ENCODE results near the gene FAM53B.
A peak's percentile ranks its signal among the peaks of the same experiment; 100 is the strongest.

FAM53B gene

DNA sequence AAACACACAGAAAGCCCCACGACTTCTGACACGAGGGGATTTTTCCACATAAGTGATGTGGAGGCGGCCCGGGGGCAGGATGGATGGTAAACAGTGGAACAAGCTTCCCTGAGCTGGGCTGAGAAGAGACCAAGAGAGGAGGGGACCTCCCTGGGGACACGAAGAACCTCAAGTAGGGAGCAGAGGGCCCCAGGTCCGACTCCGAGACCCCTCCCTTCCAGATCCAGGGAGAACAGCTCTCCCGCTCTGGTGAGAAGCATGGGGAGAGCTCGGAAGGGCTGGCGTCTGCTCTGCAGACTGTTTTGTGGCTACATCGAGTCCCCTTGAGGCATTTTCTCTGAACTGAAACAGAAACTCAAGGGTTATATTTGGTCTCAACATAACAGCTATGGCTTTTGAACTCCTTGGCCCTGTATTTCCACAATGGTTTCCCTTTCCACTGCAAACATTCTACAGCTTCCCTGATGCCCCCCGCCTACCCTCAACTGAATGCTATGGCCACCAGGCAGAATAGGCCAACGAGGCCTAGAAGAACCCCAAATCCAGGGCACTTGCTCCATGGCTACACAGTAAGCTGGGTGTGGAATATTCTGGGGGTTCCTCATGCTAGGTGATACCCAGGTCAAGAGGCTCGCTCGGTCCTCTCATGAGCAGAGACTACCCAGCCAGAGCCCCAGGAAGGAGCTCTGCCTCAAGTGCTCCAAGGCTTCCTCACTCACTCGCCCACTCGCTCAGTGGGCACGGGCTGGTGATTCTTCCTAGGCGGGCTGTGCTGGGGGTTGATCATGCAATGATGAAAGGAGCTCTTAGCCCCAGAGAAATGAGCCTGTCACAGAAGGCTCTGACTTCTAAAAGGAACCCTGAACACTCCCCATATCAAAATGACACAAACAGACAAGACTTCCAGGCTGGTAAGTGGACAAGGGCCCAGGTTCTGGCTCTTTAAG is 47.5 kb downstream of the FAM53B start:
- Mint-ChIP-seq H3K9me3 (no peaks in the 10 kb centered on the region), H3K27ac (peak overlapping the region; percentile 91), H3K4me1 (ENCODE audit: low read depth) (peaks cover 60% of the 10 kb centered on the region), H3K27me3 (ENCODE audit: low read depth) (no peaks in the 10 kb centered on the region), H3K36me3 (ENCODE audit: low read depth) (peaks cover 50% of the 10 kb centered on the region), H3K4me3 (peak overlapping the region; percentile 67)
- DNase-seq (ENCODE audit: low spot score) = no peak

DNA sequence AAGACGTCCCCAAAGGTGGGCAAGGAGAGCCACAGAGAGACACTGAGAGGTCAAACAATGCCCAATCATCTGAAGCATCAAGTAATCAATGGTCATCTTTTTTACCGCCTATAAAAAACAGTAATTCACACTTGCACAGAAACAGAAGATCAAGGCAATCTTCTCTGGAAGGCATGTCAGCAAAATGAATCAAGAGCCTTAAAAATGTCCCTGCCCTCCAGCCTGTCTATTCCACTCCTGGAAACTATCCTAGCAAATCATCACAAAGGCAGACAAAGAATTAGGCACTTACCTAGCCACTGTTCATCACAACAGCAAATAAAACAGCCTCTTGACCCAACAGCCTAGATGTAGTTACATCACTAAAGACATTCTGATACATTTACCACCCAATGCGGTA is 48.9 kb downstream of the FAM53B start:
- Mint-ChIP-seq H3K36me3 (ENCODE audit: low read depth) (peaks cover 57% of the 10 kb centered on the region), H3K9me3 (no peaks in the 10 kb centered on the region), H3K27me3 (ENCODE audit: low read depth) (no peaks in the 10 kb centered on the region), H3K4me3 (peak overlapping the region; percentile 4), H3K4me1 (ENCODE audit: low read depth) (peaks cover 57% of the 10 kb centered on the region), H3K27ac (peak overlapping the region; percentile 9)
- no peak for DNase-seq (ENCODE audit: low spot score)

DNA sequence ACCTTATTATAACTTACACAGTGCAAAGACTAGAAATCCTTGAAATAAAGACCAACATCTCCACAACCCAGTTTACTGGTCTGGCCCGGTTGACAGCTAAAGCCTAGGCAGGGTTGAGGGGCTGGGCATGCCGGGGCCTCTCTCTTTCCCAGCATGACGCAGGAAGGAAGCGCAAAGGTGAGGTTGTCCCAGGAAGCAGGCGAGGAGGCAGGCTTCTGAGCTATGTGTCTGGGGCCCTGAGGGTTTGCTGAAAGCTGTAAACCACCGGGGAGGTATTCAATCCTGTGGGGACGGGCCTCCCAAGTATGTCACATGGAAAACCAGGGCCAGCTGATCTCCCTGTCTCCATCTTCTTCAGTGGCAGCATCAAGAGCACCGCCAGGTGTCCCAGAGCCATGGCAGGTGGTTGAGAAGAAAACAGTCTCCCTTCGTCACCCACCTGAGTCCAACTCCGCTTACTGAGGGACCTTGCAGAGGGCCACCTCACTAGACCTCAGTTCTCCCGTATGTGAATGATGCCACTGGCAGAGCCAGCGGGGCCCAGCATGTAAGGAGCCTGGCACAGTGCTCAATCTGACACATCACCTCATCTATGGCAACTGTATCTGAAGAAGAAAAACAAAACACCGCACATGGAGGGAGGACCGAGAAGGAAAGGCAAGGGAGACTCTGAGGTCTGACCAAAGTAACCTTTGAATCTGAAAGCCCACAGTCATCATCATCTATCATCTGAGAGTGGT is 49.5 kb downstream of the FAM53B start:
- H3K9me3 Mint-ChIP-seq = no peaks in the 10 kb centered on the region

DNA sequence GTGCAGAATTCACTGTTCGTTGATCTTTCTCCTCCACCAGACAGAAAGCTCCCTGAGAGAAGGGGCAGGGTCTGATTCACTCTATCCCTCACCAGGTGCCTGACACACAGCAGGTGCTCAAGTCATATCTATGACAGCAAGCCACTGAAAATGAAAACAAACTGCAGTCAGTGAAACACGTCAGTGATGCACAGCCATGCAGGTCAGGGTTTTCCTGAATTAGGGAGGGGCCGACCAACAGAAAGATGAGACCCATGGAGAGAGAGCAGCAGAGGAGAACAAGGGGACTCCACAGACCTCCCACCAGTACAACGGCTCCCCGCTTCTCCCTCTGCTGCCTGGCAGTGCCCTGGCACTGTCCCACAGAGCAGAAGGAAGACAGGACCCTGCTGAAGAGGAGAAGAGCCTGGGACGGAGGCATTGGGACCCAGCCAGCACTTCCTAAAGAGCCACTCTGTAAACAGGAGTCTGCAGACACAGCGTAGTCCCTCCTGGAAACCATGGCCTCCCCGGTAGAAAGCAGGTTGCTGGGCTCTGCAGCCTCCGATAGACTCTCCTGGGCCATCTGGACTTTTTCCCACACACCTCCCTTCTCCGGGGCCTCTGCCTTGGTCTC is 50.3 kb downstream of the FAM53B start:
- peak overlapping the region; percentile 44 for H3K27ac Mint-ChIP-seq
- DNase-seq (ENCODE audit: low spot score) = no peak
- H3K9me3 Mint-ChIP-seq = no peaks in the 10 kb centered on the region
- no peaks in the 10 kb centered on the region for H3K27me3 Mint-ChIP-seq (ENCODE audit: low read depth)
- H3K4me1 Mint-ChIP-seq (ENCODE audit: low read depth) = peaks cover 61% of the 10 kb centered on the region
- H3K4me3 Mint-ChIP-seq = no peak overlapping the region
- peaks cover 64% of the 10 kb centered on the region for H3K36me3 Mint-ChIP-seq (ENCODE audit: low read depth)

More for the DNA sequence above, 49.5 kb downstream of the FAM53B start:
- H3K4me3 Mint-ChIP-seq = peak overlapping the region; percentile 4
- no peaks in the 10 kb centered on the region for H3K27me3 Mint-ChIP-seq (ENCODE audit: low read depth)
- H3K27ac Mint-ChIP-seq = peak overlapping the region; percentile 23
- H3K4me1 Mint-ChIP-seq (ENCODE audit: low read depth) = peaks cover 59% of the 10 kb centered on the region
- peaks cover 60% of the 10 kb centered on the region for H3K36me3 Mint-ChIP-seq (ENCODE audit: low read depth)
- no peak for DNase-seq (ENCODE audit: low spot score)

DNA sequence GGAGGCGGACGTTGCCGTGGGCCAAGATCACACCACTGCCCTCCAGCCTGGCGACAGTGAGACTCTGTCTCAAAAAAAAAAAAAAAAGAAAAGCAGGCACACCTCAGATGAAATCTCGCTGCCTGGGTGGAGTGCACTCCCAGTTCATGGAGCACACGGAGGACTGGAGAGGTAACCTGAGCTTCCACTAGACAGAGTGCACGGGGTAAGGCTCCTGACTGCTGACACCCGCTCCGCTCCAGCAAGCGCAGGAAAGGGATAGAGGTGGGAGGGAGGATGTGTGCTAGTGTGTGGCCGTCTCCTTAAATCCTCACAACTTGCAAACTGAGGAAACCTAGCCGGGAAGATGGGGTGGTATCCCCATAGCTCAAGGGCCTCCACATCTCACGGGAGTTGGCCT is 50.8 kb downstream of the FAM53B start:
- H3K4me1 Mint-ChIP-seq (ENCODE audit: low read depth) = peaks cover 61% of the 10 kb centered on the region
- no peaks in the 10 kb centered on the region for H3K9me3 Mint-ChIP-seq
- H3K36me3 Mint-ChIP-seq (ENCODE audit: low read depth) = peaks cover 61% of the 10 kb centered on the region
- no peak overlapping the region for H3K4me3 Mint-ChIP-seq
- peak overlapping the region; percentile 44 for H3K27ac Mint-ChIP-seq
- H3K27me3 Mint-ChIP-seq (ENCODE audit: low read depth) = no peaks in the 10 kb centered on the region
- DNase-seq (ENCODE audit: low spot score) = no peak

DNA sequence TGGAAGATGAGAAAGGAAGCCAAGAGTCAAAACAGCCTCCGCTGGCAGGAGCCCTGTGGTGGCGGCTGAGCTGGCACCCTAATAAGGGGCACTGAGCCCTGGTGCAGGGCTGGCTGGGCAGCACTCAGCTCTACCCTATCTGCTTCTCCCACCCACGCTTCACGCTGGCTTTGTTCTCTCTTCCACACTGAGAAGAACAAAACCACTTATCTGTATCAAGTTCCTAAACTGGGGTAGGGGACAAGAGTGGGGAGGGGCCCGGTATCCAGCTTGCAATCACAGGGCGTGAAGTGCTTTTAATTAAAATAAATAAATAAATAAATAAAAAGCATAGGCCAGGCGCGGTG is 52.1 kb downstream of the FAM53B start:
- no peak for DNase-seq (ENCODE audit: low spot score)
- Mint-ChIP-seq H3K27me3 (ENCODE audit: low read depth) (no peaks in the 10 kb centered on the region), H3K27ac (no peak overlapping the region), H3K9me3 (no peaks in the 10 kb centered on the region), H3K36me3 (ENCODE audit: low read depth) (peaks cover 58% of the 10 kb centered on the region), H3K4me1 (ENCODE audit: low read depth) (peaks cover 53% of the 10 kb centered on the region), H3K4me3 (no peak overlapping the region)

DNA sequence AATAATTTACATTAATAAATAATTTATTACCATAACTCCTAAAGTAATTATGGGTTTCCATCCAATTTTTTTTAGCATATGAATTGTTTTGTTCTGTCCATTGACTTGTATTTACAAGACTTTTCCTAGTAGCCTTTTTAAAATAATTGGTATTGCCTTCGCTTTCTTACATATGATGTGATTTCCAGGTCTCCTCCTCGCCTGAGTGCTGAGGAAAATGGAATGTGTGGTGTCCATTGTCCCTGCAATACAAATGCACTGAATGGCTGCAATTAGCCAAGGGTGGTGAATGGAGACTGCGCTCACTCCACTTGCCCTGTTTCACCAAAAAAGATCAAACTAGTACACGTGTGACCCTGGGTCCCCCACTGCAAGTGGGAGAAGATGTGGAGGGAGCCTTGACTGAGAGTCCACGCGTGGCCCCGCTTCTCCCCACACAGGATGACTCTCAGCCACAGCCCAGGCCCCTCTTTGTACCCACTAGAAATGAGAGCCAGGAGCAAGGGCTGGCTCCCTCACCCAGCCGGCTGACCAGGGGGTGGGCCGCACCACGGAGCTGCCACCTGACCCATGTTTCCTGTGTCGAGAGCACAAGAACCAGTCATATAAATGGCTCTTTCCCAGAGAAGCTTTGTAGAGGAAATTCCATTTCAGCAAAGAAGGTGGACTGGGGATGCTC is 52.6 kb downstream of the FAM53B start:
- H3K36me3 Mint-ChIP-seq (ENCODE audit: low read depth) = peaks cover 60% of the 10 kb centered on the region
- DNase-seq (ENCODE audit: low spot score) = no peak
- H3K27ac Mint-ChIP-seq = no peak overlapping the region
- no peak overlapping the region for H3K4me3 Mint-ChIP-seq
- H3K9me3 Mint-ChIP-seq = no peaks in the 10 kb centered on the region
- no peaks in the 10 kb centered on the region for H3K27me3 Mint-ChIP-seq (ENCODE audit: low read depth)
- peaks cover 47% of the 10 kb centered on the region for H3K4me1 Mint-ChIP-seq (ENCODE audit: low read depth)

DNA sequence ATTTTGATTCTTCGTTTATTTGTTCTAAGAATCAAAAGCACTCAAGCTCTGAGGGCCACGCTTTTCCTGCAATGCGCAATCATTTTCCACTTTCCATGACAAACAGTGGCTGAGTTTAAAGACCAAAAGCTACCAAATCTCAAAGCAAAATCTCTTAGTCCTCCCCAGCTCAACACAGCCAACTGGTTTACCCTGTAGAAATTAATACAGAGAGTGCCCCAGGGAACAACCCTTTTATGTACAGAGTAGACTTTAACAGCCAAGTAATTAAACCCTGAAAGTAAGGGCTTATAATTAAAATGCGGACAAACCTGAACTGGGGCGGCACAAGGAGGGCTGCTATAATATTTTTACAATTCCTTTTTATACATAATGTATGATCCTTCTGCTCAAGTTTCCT is 53.2 kb downstream of the FAM53B start:
- DNase-seq (ENCODE audit: low spot score) = no peak
- no peak overlapping the region for H3K4me3 Mint-ChIP-seq
- peaks cover 61% of the 10 kb centered on the region for H3K36me3 Mint-ChIP-seq (ENCODE audit: low read depth)
- H3K27ac Mint-ChIP-seq = no peak overlapping the region
- H3K9me3 Mint-ChIP-seq = no peaks in the 10 kb centered on the region
- no peaks in the 10 kb centered on the region for H3K27me3 Mint-ChIP-seq (ENCODE audit: low read depth)
- H3K4me1 Mint-ChIP-seq (ENCODE audit: low read depth) = peaks cover 47% of the 10 kb centered on the region

DNA sequence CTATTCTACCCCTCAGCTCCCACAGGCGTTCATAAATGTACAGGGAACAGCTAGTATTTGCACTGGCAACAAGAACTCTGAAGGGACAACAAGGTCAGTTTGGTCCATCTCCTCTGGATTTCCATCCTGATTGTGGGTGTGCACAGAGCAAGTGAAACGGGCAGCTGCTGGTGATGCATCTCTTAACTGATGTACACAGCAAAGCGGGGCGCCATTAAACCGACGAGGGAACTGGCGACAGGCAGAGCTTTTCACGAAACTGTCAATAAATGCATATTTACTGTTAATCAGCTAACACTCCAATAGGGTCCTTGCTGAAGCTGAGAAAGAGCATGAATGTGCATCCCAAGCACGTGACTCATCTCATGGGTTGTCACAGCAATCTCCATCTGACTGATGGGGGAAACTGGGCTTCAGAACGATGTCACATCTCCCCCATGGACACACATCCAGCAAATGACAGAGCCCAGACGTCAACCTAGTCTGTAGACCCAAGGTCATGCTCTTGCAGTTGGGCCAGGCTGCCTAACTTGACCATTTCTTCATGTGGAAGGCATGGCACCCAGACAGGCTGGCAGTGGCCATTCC is 54.2 kb downstream of the FAM53B start:
- peak; percentile 51 for DNase-seq (ENCODE audit: low spot score)
- no peak overlapping the region for H3K4me3 Mint-ChIP-seq
- H3K27me3 Mint-ChIP-seq (ENCODE audit: low read depth) = no peaks in the 10 kb centered on the region
- H3K9me3 Mint-ChIP-seq = no peaks in the 10 kb centered on the region
- peaks cover 57% of the 10 kb centered on the region for H3K36me3 Mint-ChIP-seq (ENCODE audit: low read depth)
- peak overlapping the region; percentile 7 for H3K27ac Mint-ChIP-seq
- H3K4me1 Mint-ChIP-seq (ENCODE audit: low read depth) = peaks cover 41% of the 10 kb centered on the region

DNA sequence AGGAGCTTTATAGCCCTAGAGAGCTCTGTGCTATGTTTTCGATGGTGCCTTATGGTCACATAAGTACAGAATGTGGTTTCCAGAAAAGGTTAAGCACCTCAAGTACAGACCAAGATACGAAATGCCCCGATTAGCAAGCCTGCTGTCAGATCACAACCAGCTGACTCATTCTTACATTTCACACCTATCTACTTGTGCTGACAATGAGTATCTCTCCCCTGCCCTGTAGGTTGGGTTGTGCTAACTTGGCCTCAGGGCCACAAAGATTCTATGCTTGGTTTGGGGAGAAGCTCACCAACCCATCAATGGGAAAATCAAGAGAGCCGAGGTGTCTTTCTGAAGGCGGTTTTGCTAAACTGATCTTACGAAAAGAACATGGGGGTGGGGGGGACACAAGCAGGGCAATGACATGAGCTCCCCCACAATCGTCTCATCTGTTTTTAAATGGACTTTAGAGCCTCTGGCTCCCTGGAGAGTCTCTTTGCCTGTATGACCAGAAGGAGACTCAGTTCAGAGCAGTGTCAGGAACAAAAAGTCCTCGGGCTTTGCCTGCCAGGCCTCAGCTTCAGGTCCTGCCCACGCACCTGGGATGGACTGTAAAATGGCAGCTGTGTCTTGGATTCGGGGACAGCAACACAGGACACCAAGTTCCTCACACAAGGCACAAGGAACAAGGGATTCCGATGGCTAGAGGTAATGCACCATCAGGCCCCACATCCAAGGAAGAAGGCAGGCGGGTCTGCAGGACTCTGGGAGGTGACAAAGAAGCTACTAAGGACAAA is 55.1 kb downstream of the FAM53B start:
- Mint-ChIP-seq H3K4me1 (ENCODE audit: low read depth) (peaks cover 40% of the 10 kb centered on the region), H3K4me3 (peak overlapping the region; percentile 71), H3K9me3 (no peaks in the 10 kb centered on the region), H3K36me3 (ENCODE audit: low read depth) (peaks cover 53% of the 10 kb centered on the region), H3K27me3 (ENCODE audit: low read depth) (no peaks in the 10 kb centered on the region), H3K27ac (peak overlapping the region; percentile 85)
- peak; percentile 83 for DNase-seq (ENCODE audit: low spot score)

DNA sequence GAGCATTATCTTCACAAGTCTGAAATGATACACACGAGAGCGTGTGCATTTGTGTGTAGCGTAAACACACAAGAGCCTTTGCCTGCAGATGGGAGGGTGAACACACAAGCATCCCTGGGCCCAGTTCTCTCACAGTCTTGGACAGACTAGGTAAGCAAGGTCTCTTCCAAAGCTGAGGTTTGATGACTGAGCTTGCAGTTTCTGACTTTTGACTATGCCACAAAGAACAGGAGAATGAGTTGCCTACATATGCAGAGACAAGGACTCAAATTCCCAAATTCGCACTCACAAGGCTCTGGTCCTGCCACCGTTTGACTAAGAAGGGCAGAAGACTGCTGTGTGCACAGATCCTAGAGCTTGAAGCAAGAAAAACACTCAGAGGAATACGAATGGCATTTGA is 55.8 kb downstream of the FAM53B start:
- H3K27me3 Mint-ChIP-seq (ENCODE audit: low read depth) = no peaks in the 10 kb centered on the region
- H3K36me3 Mint-ChIP-seq (ENCODE audit: low read depth) = peaks cover 50% of the 10 kb centered on the region

DNA sequence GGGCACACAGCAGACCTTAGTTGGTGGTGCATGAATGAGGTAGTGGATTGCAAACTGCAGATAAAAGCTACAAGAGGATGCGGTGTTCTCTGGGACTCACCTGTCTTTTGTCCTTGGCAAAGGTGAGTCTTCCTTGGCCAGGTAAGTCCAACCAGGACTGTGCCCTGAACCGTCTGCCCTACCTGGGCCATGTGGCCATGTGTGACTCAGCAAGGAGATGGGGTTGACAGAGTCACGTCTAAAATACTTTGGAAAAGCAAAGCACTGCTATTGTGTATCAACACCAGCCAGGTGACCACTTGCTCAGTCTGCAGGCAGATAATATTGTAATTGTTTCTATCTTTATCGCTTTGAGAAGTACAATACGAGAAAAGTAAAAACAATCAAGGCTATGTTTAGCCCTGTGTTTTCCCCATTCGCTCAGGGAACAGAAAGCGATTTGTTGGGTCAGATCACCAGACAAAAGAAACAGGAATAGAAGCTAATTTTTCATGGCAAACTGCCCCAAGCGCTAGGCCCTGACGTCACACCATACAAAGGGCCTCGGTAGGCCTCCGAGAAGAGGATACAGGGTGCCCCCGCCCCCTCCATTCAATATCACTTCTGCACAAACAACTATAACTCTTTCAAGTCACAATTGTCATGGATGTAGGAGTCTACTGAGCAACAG is 57.3 kb downstream of the FAM53B start:
- peak overlapping the region; percentile 47 for H3K27ac Mint-ChIP-seq
- peaks cover 48% of the 10 kb centered on the region for H3K36me3 Mint-ChIP-seq (ENCODE audit: low read depth)
- H3K4me3 Mint-ChIP-seq = no peak overlapping the region
- no peaks in the 10 kb centered on the region for H3K27me3 Mint-ChIP-seq (ENCODE audit: low read depth)
- H3K9me3 Mint-ChIP-seq = no peaks in the 10 kb centered on the region
- no peak for DNase-seq (ENCODE audit: low spot score)
- peaks cover 35% of the 10 kb centered on the region for H3K4me1 Mint-ChIP-seq (ENCODE audit: low read depth)

More for the DNA sequence above, 55.8 kb downstream of the FAM53B start:
- H3K9me3 Mint-ChIP-seq = no peaks in the 10 kb centered on the region
- H3K27ac Mint-ChIP-seq = no peak overlapping the region
- H3K4me1 Mint-ChIP-seq (ENCODE audit: low read depth) = peaks cover 35% of the 10 kb centered on the region
- H3K4me3 Mint-ChIP-seq = peak overlapping the region; percentile 71
- DNase-seq (ENCODE audit: low spot score) = peak; percentile 15
